HCEC 1CT (cell line): ENCODE data around the gene C10orf67.

Experiments
- DNase-seq: peaks from one replicate; pipeline ENCODE4 v3.0.0-alpha.2; 2017

Gene C10orf67

GRCh38 chr10:23195846-23196600, 148.6 kb downstream of the C10orf67 start:
- DNase-seq, result no peak

- DNase-seq, result no peak
Observed at GRCh38 chr10:23194966-23195845, 149.4 kb downstream of the C10orf67 start.

- DNase-seq, result no peak
Observed at GRCh38 chr10:23194471-23194965, 150.1 kb downstream of the C10orf67 start.

GRCh38 chr10:23193435-23194074, 151.0 kb downstream of the C10orf67 start:
- no peak for DNase-seq

- no peak for DNase-seq
Observed at GRCh38 chr10:23192712-23193434, 151.7 kb downstream of the C10orf67 start.

- no peak for DNase-seq
Observed at GRCh38 chr10:23191764-23192711, 152.6 kb downstream of the C10orf67 start, which contains the start of gene PTF1A. Gene PTF1A, plus strand, starts transcription at chr10:23192312. Its CDS starts 219 bp downstream, at chr10:23192531.

GRCh38 chr10:23190872-23191763, 153.5 kb downstream of the C10orf67 start:
- DNase-seq, result no peak

- DNase-seq, result no peak
Observed at GRCh38 chr10:23189024-23189423, 155.6 kb downstream of the C10orf67 start.

- no peak for DNase-seq
Observed at GRCh38 chr10:23187155-23187554, 157.4 kb downstream of the C10orf67 start.

- DNase-seq, result no peak
Observed at GRCh38 chr10:23186697-23187096, 157.9 kb downstream of the C10orf67 start.

GRCh38 chr10:23186178-23186577, 158.4 kb downstream of the C10orf67 start:
- DNase-seq, result no peak

GRCh38 chr10:23174977-23175512, 169.6 kb downstream of the C10orf67 start:
- DNase-seq, result no peak

GRCh38 chr10:23174074-23174976, 170.3 kb downstream of the C10orf67 start:
- DNase-seq, result no peak

GRCh38 chr10:23173214-23174073, 171.2 kb downstream of the C10orf67 start:
- no peak for DNase-seq

- DNase-seq, result no peak
Observed at GRCh38 chr10:23172429-23173213, 172.0 kb downstream of the C10orf67 start.

GRCh38 chr10:23171232-23171876, 173.2 kb downstream of the C10orf67 start:
- no peak for DNase-seq
